Neural progenitor cell (in vitro differentiated cells): ENCODE measurements around the gene C4orf51. TPM values are rescaled to one million over a fixed set of nuclear protein-coding genes. Genes with fewer than 3 reads are reported as not detected.

Source experiments
- DNase-seq: peaks from one replicate; pipeline ENCODE4 v3.0.0-alpha.2; 2016; ENCODE audit warnings: low spot score
- H2AFZ ChIP-seq: fragments of 200-600 bp; sonication (generic); replicated peaks from 2 replicates; pipeline ENCODE4 v1.6.1; 2016; ENCODE audit warnings: antibody characterized with exemption
- H3F3A ChIP-seq: fragments of 200-600 bp; sonication (generic); 2 replicates; pipeline ENCODE4 v1.6.1; 2016; ENCODE audit warnings: antibody characterized with exemption, low read depth
- H3K27ac ChIP-seq: fragments of 200-600 bp; sonication (generic); 2 replicates; pipeline ENCODE4 v1.5.1; 2016; ENCODE audit warnings: mild to moderate bottlenecking
- H3K27me3 ChIP-seq: fragments of 200-600 bp; sonication (generic); 2 replicates; pipeline ENCODE4 v1.6.1; 2016; ENCODE audit warnings: mild to moderate bottlenecking, moderate library complexity
- H3K36me3 ChIP-seq: fragments of 200-600 bp; sonication (generic); 2 replicates; pipeline ENCODE4 v1.5.1; 2016
- H3K4me1 ChIP-seq: fragments of 200-600 bp; sonication (generic); 2 replicates; pipeline ENCODE4 v1.6.1; 2016; ENCODE audit warnings: mixed run types
- H3K4me2 ChIP-seq: fragments of 200-600 bp; sonication (generic); 2 replicates; pipeline ENCODE4 v1.6.1; 2016
- H3K4me3 ChIP-seq: fragments of 200-600 bp; sonication (generic); 2 replicates; pipeline ENCODE4 v1.5.1; 2016
- H3K79me2 ChIP-seq: fragments of 200-600 bp; sonication (generic); 2 replicates; pipeline ENCODE4 v1.6.1; 2016; ENCODE audit warnings: low read depth
- H3K9ac ChIP-seq: fragments of 200-600 bp; sonication (generic); 2 replicates; pipeline ENCODE4 v1.6.1; 2016
- H3K9me3 ChIP-seq: fragments of 200-600 bp; sonication (generic); 2 replicates; pipeline ENCODE4 v1.5.1; 2016; ENCODE audit warnings: low read depth
- H4K20me1 ChIP-seq: fragments of 200-600 bp; sonication (generic); 2 replicates; pipeline ENCODE4 v1.6.1; 2016; ENCODE audit warnings: low read depth
- H3K27ac Mint-ChIP-seq: 3 replicates; pipeline ENCODE4 v1.8.0; 2021; ENCODE audit warnings: mixed read lengths
- H3K27me3 Mint-ChIP-seq: 2 replicates; pipeline ENCODE4 v1.8.0; 2022; ENCODE audit warnings: low read depth, mild to moderate bottlenecking, inconsistent platforms, moderate library complexity, mixed read lengths; ENCODE audit not compliant: insufficient read depth
- H3K36me3 Mint-ChIP-seq: 3 replicates; pipeline ENCODE4 v1.8.0; 2021; ENCODE audit warnings: mixed read lengths
- H3K4me1 Mint-ChIP-seq: 3 replicates; pipeline ENCODE4 v1.8.0; 2021; ENCODE audit warnings: mixed read lengths
- H3K4me3 Mint-ChIP-seq: 3 replicates; pipeline ENCODE4 v1.8.0; 2021; ENCODE audit warnings: mild to moderate bottlenecking, moderate library complexity, mixed read lengths
- H3K9me3 Mint-ChIP-seq: 3 replicates; pipeline ENCODE4 v1.8.0; 2020; ENCODE audit warnings: mixed read lengths
- CTCF ChIP-seq: fragments of 200-600 bp; sonication (generic); IDR thresholded peaks from 2 replicates; pipeline ENCODE4 v1.5.1; 2017; ENCODE audit warnings: antibody characterized with exemption, mild to moderate bottlenecking
- EZH2 ChIP-seq: fragments of 200-600 bp; sonication (generic); IDR thresholded peaks from 2 replicates; pipeline ENCODE4 v1.6.1; 2017; ENCODE audit warnings: antibody characterized with exemption, mild to moderate bottlenecking, moderate library complexity
- EZH2phosphoT487 ChIP-seq: fragments of 200-600 bp; sonication (generic); IDR thresholded peaks from 2 replicates; pipeline ENCODE4 v1.6.1; 2017; ENCODE audit warnings: antibody characterized with exemption
- total RNA-seq: library from RNA; depleted of rRNA; stranded (reverse); fragments of >200 nt; gene quantifications from 2 replicates; pipeline ENCODE4 v1.2.3, GENCODE V29; 2015; ENCODE audit warnings: low replicate concordance

C4orf51 gene
- total RNA-seq, 1 donor from 2014 or later: not detected

- Histone ChIP-seq H3K9me3 (no peaks in the 10 kb centered on the region), H3K27me3 (no peaks in the 10 kb centered on the region), H3K27ac (no peak overlapping the region), H3K4me1 (no peaks in the 10 kb centered on the region), H3K4me2 (no peak overlapping the region), H3K36me3 (no peaks in the 10 kb centered on the region), H4K20me1 (no peaks in the 10 kb centered on the region), H3K79me2 (no peaks in the 10 kb centered on the region), H3F3A (no peaks in the 10 kb centered on the region), H3K9ac (no peak overlapping the region), H3K4me3 (no peak overlapping the region), H2AFZ (no peak overlapping the region)
- TF ChIP-seq EZH2 (no peak), CTCF (no peak), EZH2phosphoT487 (no peak)
- H3K4me3 Mint-ChIP-seq: no peak overlapping the region
- DNase-seq: no peak
- peaks cover 3% of the 10 kb centered on the region for H3K9me3 Mint-ChIP-seq
- H3K4me1 Mint-ChIP-seq: peaks cover 22% of the 10 kb centered on the region
- no peaks in the 10 kb centered on the region for H3K36me3 Mint-ChIP-seq
- H3K27ac Mint-ChIP-seq: no peak overlapping the region
- H3K27me3 Mint-ChIP-seq: peaks cover 6% of the 10 kb centered on the region
These were observed 59.9 kb downstream of the C4orf51 start for GRCh38 chr4:145739845-145740244.

- Mint-ChIP-seq H3K4me1 (peaks cover 13% of the 10 kb centered on the region), H3K4me3 (no peak overlapping the region), H3K27me3 (peaks cover 4% of the 10 kb centered on the region), H3K9me3 (peaks cover 3% of the 10 kb centered on the region), H3K27ac (no peak overlapping the region), H3K36me3 (no peaks in the 10 kb centered on the region)
- no peak for TF ChIP-seq EZH2phosphoT487
- no peak for TF ChIP-seq EZH2
- no peak for TF ChIP-seq CTCF
- Histone ChIP-seq H3F3A (no peaks in the 10 kb centered on the region), H3K27me3 (no peaks in the 10 kb centered on the region), H3K9me3 (no peaks in the 10 kb centered on the region), H3K36me3 (no peaks in the 10 kb centered on the region), H3K79me2 (no peaks in the 10 kb centered on the region), H3K9ac (no peak overlapping the region), H3K4me3 (no peak overlapping the region), H3K4me1 (no peaks in the 10 kb centered on the region), H3K4me2 (no peak overlapping the region), H4K20me1 (no peaks in the 10 kb centered on the region), H2AFZ (no peak overlapping the region), H3K27ac (no peak overlapping the region)
- no peak for DNase-seq
These were observed 60.9 kb downstream of the C4orf51 start for GRCh38 chr4:145740806-145741205.

- no peak for TF ChIP-seq EZH2
- TF ChIP-seq EZH2phosphoT487: no peak
- no peak for TF ChIP-seq CTCF
- no peaks in the 10 kb centered on the region for H3K9me3 ChIP-seq
- H2AFZ ChIP-seq: no peak overlapping the region
- DNase-seq: no peak
- Mint-ChIP-seq H3K9me3 (peaks cover 12% of the 10 kb centered on the region), H3K27me3 (no peaks in the 10 kb centered on the region), H3K4me3 (no peak overlapping the region), H3K4me1 (no peaks in the 10 kb centered on the region), H3K36me3 (no peaks in the 10 kb centered on the region), H3K27ac (no peak overlapping the region)
- H3K4me2 ChIP-seq: no peak overlapping the region
- H3K9ac ChIP-seq: no peak overlapping the region
- H3K36me3 ChIP-seq: no peaks in the 10 kb centered on the region
- no peaks in the 10 kb centered on the region for H4K20me1 ChIP-seq
- no peaks in the 10 kb centered on the region for H3K4me1 ChIP-seq
- H3K4me3 ChIP-seq: no peak overlapping the region
- no peaks in the 10 kb centered on the region for H3K27me3 ChIP-seq
- H3K27ac ChIP-seq: no peak overlapping the region
- H3K79me2 ChIP-seq: no peaks in the 10 kb centered on the region
- no peaks in the 10 kb centered on the region for H3F3A ChIP-seq
These were observed 63.7 kb downstream of the C4orf51 start for GRCh38 chr4:145743641-145744040.
